ENCODE measurements around the gene GLIS1. TPM values are rescaled to one million over a fixed set of nuclear protein-coding genes. Genes with fewer than 3 reads are reported as not detected.

The GLIS1 gene
- total RNA-seq, 1 donor from 2014 or later: 1.2 TPM

GRCh38 chr1:53574621-53575020 is 164.3 kb downstream of the GLIS1 start:
- Histone ChIP-seq H3K27ac (no peak overlapping the region), H3K36me3 (no peaks in the 10 kb centered on the region), H3K4me1 (peaks cover 9% of the 10 kb centered on the region), H3K9me3 (no peaks in the 10 kb centered on the region), H3K27me3 (no peaks in the 10 kb centered on the region), H3K4me3 (no peak overlapping the region)
- DNase-seq (ENCODE audit: extremely low spot score in 2 of 2): no peak
- intact Hi-C loops (cut with DNase I): no loop called here
- TF ChIP-seq POLR2AphosphoS5 (IDR thresholded peaks at IDR 0.05; ENCODE audit: insufficient read depth in 1 of 2, low read depth in 1 of 2) (no peak), CTCF (IDR thresholded peaks at IDR 0.05) (no peak), POLR2A (IDR thresholded peaks at IDR 0.05) (no peak)

GRCh38 chr1:53573931-53574330 is 165.0 kb downstream of the GLIS1 start:
- intact Hi-C loops (cut with DNase I): no loop called here
- no peak for DNase-seq (ENCODE audit: extremely low spot score in 2 of 2)
- H3K4me1 ChIP-seq: peaks cover 9% of the 10 kb centered on the region
- no peaks in the 10 kb centered on the region for H3K9me3 ChIP-seq
- no peak for TF ChIP-seq CTCF (IDR thresholded peaks at IDR 0.05)
- H3K27ac ChIP-seq: no peak overlapping the region
- H3K4me3 ChIP-seq: no peak overlapping the region
- no peaks in the 10 kb centered on the region for H3K36me3 ChIP-seq
- no peaks in the 10 kb centered on the region for H3K27me3 ChIP-seq

- H3K27ac ChIP-seq: no peak overlapping the region
- peaks cover 9% of the 10 kb centered on the region for H3K4me1 ChIP-seq
- H3K9me3 ChIP-seq: no peaks in the 10 kb centered on the region
- H3K4me3 ChIP-seq: no peak overlapping the region
- intact Hi-C loops (cut with DNase I): no loop called here
- no peak for TF ChIP-seq POLR2AphosphoS5 (IDR thresholded peaks at IDR 0.05; ENCODE audit: insufficient read depth in 1 of 2, low read depth in 1 of 2)
- TF ChIP-seq CTCF (IDR thresholded peaks at IDR 0.05): no peak
- TF ChIP-seq POLR2A (IDR thresholded peaks at IDR 0.05): no peak
- H3K27me3 ChIP-seq: no peaks in the 10 kb centered on the region
- no peaks in the 10 kb centered on the region for H3K36me3 ChIP-seq
- no peak for DNase-seq (ENCODE audit: extremely low spot score in 2 of 2)
Observed at GRCh38 chr1:53573522-53573921, 165.4 kb downstream of the GLIS1 start.

GRCh38 chr1:53572815-53573173 is 166.2 kb downstream of the GLIS1 start:
- Histone ChIP-seq H3K9me3 (no peaks in the 10 kb centered on the region), H3K27me3 (no peaks in the 10 kb centered on the region), H3K36me3 (no peaks in the 10 kb centered on the region), H3K4me3 (no peak overlapping the region), H3K4me1 (peaks cover 9% of the 10 kb centered on the region), H3K27ac (no peak overlapping the region)
- no peak for DNase-seq (ENCODE audit: extremely low spot score in 2 of 2)
- intact Hi-C loops (cut with DNase I): no loop called here
- no peak for TF ChIP-seq POLR2AphosphoS5 (IDR thresholded peaks at IDR 0.05; ENCODE audit: insufficient read depth in 1 of 2, low read depth in 1 of 2)
- no peak for TF ChIP-seq CTCF (IDR thresholded peaks at IDR 0.05)
- TF ChIP-seq POLR2A (IDR thresholded peaks at IDR 0.05): no peak

- TF ChIP-seq POLR2A (IDR thresholded peaks at IDR 0.05) (no peak), CTCF (IDR thresholded peaks at IDR 0.05) (no peak), POLR2AphosphoS5 (IDR thresholded peaks at IDR 0.05; ENCODE audit: insufficient read depth in 1 of 2, low read depth in 1 of 2) (no peak)
- no peaks in the 10 kb centered on the region for H3K36me3 ChIP-seq
- no peak for DNase-seq (ENCODE audit: extremely low spot score in 2 of 2)
- intact Hi-C loops (cut with DNase I): no loop called here
- H3K27ac ChIP-seq: no peak overlapping the region
- H3K4me3 ChIP-seq: no peak overlapping the region
- no peaks in the 10 kb centered on the region for H3K27me3 ChIP-seq
- peaks cover 9% of the 10 kb centered on the region for H3K4me1 ChIP-seq
- H3K9me3 ChIP-seq: no peaks in the 10 kb centered on the region
Observed at GRCh38 chr1:53572065-53572814, 166.7 kb downstream of the GLIS1 start.

Data from vagina (tissue), 2 donors.